ENCODE data around the gene THSD7B.

DNA sequence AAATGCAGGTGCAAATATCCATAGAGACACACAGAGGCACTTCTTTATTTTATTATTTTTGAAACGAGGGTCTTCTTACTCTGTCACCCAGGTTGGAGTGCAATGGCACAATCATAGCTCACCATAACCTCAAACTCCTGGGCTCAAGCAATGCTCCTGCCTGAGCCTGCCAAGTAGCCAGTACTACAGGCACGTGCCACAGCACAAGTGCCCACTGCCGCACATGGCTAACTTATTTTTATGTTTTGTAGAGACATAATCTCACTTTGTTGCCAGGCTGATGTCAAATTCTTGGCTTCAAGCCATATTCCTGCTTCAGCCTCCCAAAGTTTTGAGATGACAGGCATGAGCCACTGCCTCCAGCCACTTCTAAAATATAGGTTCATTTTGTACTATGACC, 537.6 kb downstream of the THSD7B start:
- TF ChIP-seq POLR2AphosphoS5 (IDR thresholded peaks at IDR 0.05; ENCODE audit: low read depth, low read length), result no peak
- TF ChIP-seq, protein P1, sequence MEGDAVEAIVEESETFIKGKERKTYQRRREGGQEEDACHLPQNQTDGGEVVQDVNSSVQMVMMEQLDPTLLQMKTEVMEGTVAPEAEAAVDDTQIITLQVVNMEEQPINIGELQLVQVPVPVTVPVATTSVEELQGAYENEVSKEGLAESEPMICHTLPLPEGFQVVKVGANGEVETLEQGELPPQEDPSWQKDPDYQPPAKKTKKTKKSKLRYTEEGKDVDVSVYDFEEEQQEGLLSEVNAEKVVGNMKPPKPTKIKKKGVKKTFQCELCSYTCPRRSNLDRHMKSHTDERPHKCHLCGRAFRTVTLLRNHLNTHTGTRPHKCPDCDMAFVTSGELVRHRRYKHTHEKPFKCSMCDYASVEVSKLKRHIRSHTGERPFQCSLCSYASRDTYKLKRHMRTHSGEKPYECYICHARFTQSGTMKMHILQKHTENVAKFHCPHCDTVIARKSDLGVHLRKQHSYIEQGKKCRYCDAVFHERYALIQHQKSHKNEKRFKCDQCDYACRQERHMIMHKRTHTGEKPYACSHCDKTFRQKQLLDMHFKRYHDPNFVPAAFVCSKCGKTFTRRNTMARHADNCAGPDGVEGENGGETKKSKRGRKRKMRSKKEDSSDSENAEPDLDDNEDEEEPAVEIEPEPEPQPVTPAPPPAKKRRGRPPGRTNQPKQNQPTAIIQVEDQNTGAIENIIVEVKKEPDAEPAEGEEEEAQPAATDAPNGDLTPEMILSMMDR (CRISPR knock-in tag; IDR thresholded peaks at IDR 0.05), result no peak
- TF ChIP-seq, protein P2, sequence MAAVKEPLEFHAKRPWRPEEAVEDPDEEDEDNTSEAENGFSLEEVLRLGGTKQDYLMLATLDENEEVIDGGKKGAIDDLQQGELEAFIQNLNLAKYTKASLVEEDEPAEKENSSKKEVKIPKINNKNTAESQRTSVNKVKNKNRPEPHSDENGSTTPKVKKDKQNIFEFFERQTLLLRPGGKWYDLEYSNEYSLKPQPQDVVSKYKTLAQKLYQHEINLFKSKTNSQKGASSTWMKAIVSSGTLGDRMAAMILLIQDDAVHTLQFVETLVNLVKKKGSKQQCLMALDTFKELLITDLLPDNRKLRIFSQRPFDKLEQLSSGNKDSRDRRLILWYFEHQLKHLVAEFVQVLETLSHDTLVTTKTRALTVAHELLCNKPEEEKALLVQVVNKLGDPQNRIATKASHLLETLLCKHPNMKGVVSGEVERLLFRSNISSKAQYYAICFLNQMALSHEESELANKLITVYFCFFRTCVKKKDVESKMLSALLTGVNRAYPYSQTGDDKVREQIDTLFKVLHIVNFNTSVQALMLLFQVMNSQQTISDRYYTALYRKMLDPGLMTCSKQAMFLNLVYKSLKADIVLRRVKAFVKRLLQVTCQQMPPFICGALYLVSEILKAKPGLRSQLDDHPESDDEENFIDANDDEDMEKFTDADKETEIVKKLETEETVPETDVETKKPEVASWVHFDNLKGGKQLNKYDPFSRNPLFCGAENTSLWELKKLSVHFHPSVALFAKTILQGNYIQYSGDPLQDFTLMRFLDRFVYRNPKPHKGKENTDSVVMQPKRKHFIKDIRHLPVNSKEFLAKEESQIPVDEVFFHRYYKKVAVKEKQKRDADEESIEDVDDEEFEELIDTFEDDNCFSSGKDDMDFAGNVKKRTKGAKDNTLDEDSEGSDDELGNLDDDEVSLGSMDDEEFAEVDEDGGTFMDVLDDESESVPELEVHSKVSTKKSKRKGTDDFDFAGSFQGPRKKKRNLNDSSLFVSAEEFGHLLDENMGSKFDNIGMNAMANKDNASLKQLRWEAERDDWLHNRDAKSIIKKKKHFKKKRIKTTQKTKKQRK (IDR thresholded peaks at IDR 0.05; ENCODE audit: low read length), result no peak
- no peak for TF ChIP-seq KMT2A (CRISPR knock-in tag; IDR thresholded peaks at IDR 0.05)

Data from HepG2 (cell line).